OCI-LY7 (cell line): Measurements from ENCODE around the gene ACACA. TPM values are rescaled to one million over a fixed set of nuclear protein-coding genes. Genes with fewer than 3 reads are reported as not detected.

ENCODE experiments used
- BruUV-seq: library from RNA; stranded (reverse); fragments of 400-500 nt; replicated peaks from 2 replicates; lab custom pipeline; 2021; lab: Mats Ljungman, UMichigan
- CTCF ChIA-PET: fragments of 300-600 bp; sonication (Branson Sonifier 250); formaldehyde crosslinking; loops from one replicate; lab custom pipeline; 2022; ENCODE audit warnings: antibody characterized with exemption; ENCODE audit not compliant: unreplicated experiment; lab: Charles Lee
- POLR2A ChIA-PET: fragments of 300-600 bp; sonication (Branson Sonifier 250); formaldehyde crosslinking; loops from one replicate; lab custom pipeline; 2022; ENCODE audit warnings: antibody characterized with exemption; lab: Charles Lee
- DNase-seq: peaks from one replicate; pipeline ENCODE4 v3.0.0-alpha.2; 2015; ENCODE audit warnings: low spot score
- H2AFZ ChIP-seq: fragments of 200-600 bp; sonication (generic), shearing (Covaris generic); 2 replicates; pipeline ENCODE4 v1.6.1; 2014; ENCODE audit warnings: mild to moderate bottlenecking, antibody characterized with exemption, low read length, moderate library complexity
- H3K27ac ChIP-seq: fragments of 200-600 bp; sonication (generic); 2 replicates; pipeline ENCODE4 v1.5.1; 2014; ENCODE audit warnings: mixed run types, low read depth, mild to moderate bottlenecking, moderate library complexity, low read length, inconsistent platforms; ENCODE audit not compliant: poor library complexity, severe bottlenecking
- H3K36me3 ChIP-seq: fragments of 200-600 bp; sonication (generic); 2 replicates; pipeline ENCODE4 v1.6.1; 2014; ENCODE audit warnings: mild to moderate bottlenecking, antibody characterized with exemption, low read length, moderate library complexity, mixed read lengths; ENCODE audit not compliant: insufficient read depth
- H3K4me1 ChIP-seq: fragments of 200-600 bp; sonication (generic); 2 replicates; pipeline ENCODE4 v1.5.1; 2014; ENCODE audit warnings: mild to moderate bottlenecking, low read length; ENCODE audit not compliant: insufficient read depth, poor library complexity, severe bottlenecking
- H3K4me2 ChIP-seq: fragments of 200-600 bp; sonication (generic); 2 replicates; pipeline ENCODE4 v1.6.1; 2014; ENCODE audit warnings: mild to moderate bottlenecking, low read length
- H3K4me3 ChIP-seq: fragments of 200-600 bp; sonication (generic); 2 replicates; pipeline ENCODE4 v1.5.1; 2014; ENCODE audit warnings: mild to moderate bottlenecking, low read depth, low read length; ENCODE audit not compliant: poor library complexity, severe bottlenecking
- H3K79me2 ChIP-seq: fragments of 200-600 bp; sonication (generic); 2 replicates; pipeline ENCODE4 v1.6.1; 2016; ENCODE audit warnings: low read depth, mild to moderate bottlenecking, low read length, moderate library complexity, mixed read lengths; ENCODE audit not compliant: insufficient read depth
- H3K9me2 ChIP-seq: fragments of 200-600 bp; sonication (generic); 2 replicates; pipeline ENCODE4 v1.6.1; 2016; ENCODE audit warnings: mild to moderate bottlenecking, low read length, mixed read lengths; ENCODE audit not compliant: insufficient read depth
- H3K9me3 ChIP-seq: fragments of 200-600 bp; sonication (generic); 2 replicates; pipeline ENCODE4 v1.6.1; 2014; ENCODE audit warnings: mild to moderate bottlenecking, mixed run types, low read length, mixed read lengths
- H4K20me1 ChIP-seq: fragments of 200-600 bp; sonication (generic); 2 replicates; pipeline ENCODE4 v1.6.1; 2014; ENCODE audit warnings: mild to moderate bottlenecking, antibody characterized with exemption, low read length, moderate library complexity, mixed read lengths; ENCODE audit not compliant: insufficient read depth
- EZH2phosphoT487 ChIP-seq: fragments of 200-600 bp; sonication (generic); IDR thresholded peaks from 2 replicates; pipeline ENCODE4 v1.6.1; 2018; ENCODE audit warnings: low read depth, borderline replicate concordance, mild to moderate bottlenecking, mixed run types, antibody characterized with exemption, low read length, moderate library complexity, mixed read lengths
- intact Hi-C: fragments of 100-400 bp; cut with micrococcal nuclease; formaldehyde crosslinking; loops from one replicate; pipeline ENCODE4 v1.10.0; 2022; ENCODE audit not compliant: unreplicated experiment
- total RNA-seq, 2 experiments: library from RNA; depleted of rRNA in 1 of 2; stranded (reverse); fragments of >200 nt in 1 of 2; shearing (Covaris generic) in 1 of 2; gene quantifications; 2 replicates each; pipeline ENCODE4 v1.2.3, GENCODE V29; 2014 to 2022
- TF ChIP-seq, protein P1 (sequence below): fragments of 200-600 bp; sonication (generic); conservative IDR thresholded peaks from 2 replicates; pipeline ENCODE4 v1.5.1; 2014; ENCODE audit warnings: mild to moderate bottlenecking, antibody characterized with exemption, low read length, moderate library complexity, mixed read lengths

The ACACA gene
- total RNA-seq, 2 experiments from 2014 or later, result 32.1 to 98.3 TPM

DNA sequence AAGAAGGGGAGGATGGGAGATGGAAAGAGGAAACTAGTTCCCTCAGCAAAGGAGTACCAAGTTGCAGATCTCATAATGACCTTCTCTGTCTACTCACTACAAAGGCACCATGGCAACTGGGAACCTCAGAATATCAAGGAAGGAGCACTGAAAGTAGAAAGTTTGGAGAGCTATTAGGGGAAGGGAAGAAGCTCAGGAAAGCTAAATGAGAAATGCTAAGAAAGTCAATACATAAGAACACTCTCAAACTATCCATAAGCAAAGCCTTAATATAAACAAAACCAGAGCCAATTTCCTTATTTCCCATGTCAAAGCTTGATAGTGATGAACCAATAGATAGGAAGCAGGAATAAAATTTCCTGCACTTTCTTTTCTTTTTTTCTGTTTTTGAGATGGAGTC, 88.8 kb downstream of the ACACA start:
- H2AFZ ChIP-seq, result no peak overlapping the region
- POLR2A ChIA-PET, result interaction anchor here (0.6 to 1.5 kb wide), 3 partner anchors 9 to 111 kb away, joined by 3 to 4 read pairs (median 3); no protein-coding TSS in a partner anchor
- no peak overlapping the region for H3K4me2 ChIP-seq
- no peak for TF ChIP-seq EZH2phosphoT487
- TF ChIP-seq, protein P1, sequence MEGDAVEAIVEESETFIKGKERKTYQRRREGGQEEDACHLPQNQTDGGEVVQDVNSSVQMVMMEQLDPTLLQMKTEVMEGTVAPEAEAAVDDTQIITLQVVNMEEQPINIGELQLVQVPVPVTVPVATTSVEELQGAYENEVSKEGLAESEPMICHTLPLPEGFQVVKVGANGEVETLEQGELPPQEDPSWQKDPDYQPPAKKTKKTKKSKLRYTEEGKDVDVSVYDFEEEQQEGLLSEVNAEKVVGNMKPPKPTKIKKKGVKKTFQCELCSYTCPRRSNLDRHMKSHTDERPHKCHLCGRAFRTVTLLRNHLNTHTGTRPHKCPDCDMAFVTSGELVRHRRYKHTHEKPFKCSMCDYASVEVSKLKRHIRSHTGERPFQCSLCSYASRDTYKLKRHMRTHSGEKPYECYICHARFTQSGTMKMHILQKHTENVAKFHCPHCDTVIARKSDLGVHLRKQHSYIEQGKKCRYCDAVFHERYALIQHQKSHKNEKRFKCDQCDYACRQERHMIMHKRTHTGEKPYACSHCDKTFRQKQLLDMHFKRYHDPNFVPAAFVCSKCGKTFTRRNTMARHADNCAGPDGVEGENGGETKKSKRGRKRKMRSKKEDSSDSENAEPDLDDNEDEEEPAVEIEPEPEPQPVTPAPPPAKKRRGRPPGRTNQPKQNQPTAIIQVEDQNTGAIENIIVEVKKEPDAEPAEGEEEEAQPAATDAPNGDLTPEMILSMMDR, result no peak
- no peaks in the 10 kb centered on the region for H3K9me3 ChIP-seq
- H4K20me1 ChIP-seq, result no peaks in the 10 kb centered on the region
- DNase-seq, result no peak
- CTCF ChIA-PET, result no interaction called here
- no peaks in the 10 kb centered on the region; the same call in 1 of the 2 replicates for H3K79me2 ChIP-seq
- peaks cover 53% of the 10 kb centered on the region for H3K36me3 ChIP-seq
- no peaks in the 10 kb centered on the region for H3K9me2 ChIP-seq
- no peaks in the 10 kb centered on the region for H3K4me1 ChIP-seq
- H3K4me3 ChIP-seq, result no peak overlapping the region
- H3K27ac ChIP-seq, result no peak overlapping the region
- intact Hi-C loops, result no loop called here
- no TSS peak for BruUV-seq

- no peaks in the 10 kb centered on the region for H3K79me2 ChIP-seq
- no peaks in the 10 kb centered on the region for H3K4me1 ChIP-seq
- H3K9me2 ChIP-seq, result no peaks in the 10 kb centered on the region
- intact Hi-C loops, result no loop called here
- H3K36me3 ChIP-seq, result peaks cover 47% of the 10 kb centered on the region
- no peak overlapping the region for H3K27ac ChIP-seq
- H3K9me3 ChIP-seq, result no peaks in the 10 kb centered on the region
- no peak overlapping the region for H3K4me2 ChIP-seq
- CTCF ChIA-PET, result no interaction called here
- H4K20me1 ChIP-seq, result no peaks in the 10 kb centered on the region
- no peak for DNase-seq
- BruUV-seq, result no TSS peak
- H3K4me3 ChIP-seq, result no peak overlapping the region
- POLR2A ChIA-PET, result interaction anchor here (0.6 kb wide), 1 partner anchor 673 kb away, joined by 3 read pairs; no protein-coding TSS in a partner anchor
- H2AFZ ChIP-seq, result no peak overlapping the region
- no peak for TF ChIP-seq EZH2phosphoT487
- TF ChIP-seq, protein P1, result no peak
Observed at GRCh38 chr17:37315601-37316000, 91.0 kb downstream of the ACACA start.

DNA sequence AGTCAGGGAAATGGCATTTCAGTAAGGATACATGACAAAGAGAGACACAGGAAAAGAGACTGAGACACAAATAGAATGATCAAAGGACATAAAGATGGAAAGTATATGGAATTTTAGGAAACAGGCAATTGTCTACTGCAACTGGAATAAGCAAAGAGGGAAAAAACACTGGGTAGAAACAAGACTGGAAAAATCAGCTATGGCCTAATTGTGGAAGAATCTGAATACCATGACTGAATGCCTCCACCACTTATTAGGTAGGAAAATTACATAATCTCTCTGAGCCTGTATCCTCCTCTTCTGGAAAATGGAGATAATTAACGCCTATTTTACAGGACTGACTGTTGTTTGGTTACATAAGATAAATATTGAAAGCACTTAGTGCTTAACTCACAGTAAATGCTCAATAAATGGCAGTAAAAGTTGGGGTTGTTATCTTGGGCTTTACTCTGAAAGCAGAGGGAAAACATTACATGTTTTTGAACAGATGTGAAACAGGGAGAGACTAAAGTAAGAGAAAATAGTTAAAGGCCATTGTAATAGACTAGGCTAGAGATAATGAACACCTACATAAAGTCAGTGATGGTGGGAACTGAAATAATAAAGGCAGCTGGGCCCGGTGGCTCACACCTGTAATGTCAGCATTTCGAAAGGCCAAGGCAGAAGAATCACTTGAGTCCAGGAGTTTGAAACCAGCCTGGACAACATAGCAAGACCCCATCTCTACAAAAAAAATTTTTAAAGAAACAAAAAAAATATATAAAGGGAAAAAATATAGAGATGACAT, 94.3 kb downstream of the ACACA start:
- intact Hi-C loops, result no loop called here
- no peak for DNase-seq
- CTCF ChIA-PET, result no interaction called here
- Histone ChIP-seq H3K9me2 (no peaks in the 10 kb centered on the region), H3K9me3 (no peaks in the 10 kb centered on the region), H3K27ac (no peak overlapping the region), H3K4me2 (no peak overlapping the region), H3K36me3 (peaks cover 39% of the 10 kb centered on the region), H3K79me2 (no peaks in the 10 kb centered on the region), H3K4me3 (no peak overlapping the region), H4K20me1 (no peaks in the 10 kb centered on the region), H2AFZ (no peak overlapping the region), H3K4me1 (no peaks in the 10 kb centered on the region)
- no TSS peak for BruUV-seq
- TF ChIP-seq EZH2phosphoT487, result no peak
- TF ChIP-seq, protein P1, result no peak
- POLR2A ChIA-PET, result no interaction called here
